Measurements from ENCODE around the gene ACOXL. TPM values are rescaled to one million over a fixed set of nuclear protein-coding genes. Genes with fewer than 3 reads are reported as not detected.

Gene ACOXL
- polyA plus RNA-seq, 3 donors = 0.35 TPM; not detected in 2

DNA sequence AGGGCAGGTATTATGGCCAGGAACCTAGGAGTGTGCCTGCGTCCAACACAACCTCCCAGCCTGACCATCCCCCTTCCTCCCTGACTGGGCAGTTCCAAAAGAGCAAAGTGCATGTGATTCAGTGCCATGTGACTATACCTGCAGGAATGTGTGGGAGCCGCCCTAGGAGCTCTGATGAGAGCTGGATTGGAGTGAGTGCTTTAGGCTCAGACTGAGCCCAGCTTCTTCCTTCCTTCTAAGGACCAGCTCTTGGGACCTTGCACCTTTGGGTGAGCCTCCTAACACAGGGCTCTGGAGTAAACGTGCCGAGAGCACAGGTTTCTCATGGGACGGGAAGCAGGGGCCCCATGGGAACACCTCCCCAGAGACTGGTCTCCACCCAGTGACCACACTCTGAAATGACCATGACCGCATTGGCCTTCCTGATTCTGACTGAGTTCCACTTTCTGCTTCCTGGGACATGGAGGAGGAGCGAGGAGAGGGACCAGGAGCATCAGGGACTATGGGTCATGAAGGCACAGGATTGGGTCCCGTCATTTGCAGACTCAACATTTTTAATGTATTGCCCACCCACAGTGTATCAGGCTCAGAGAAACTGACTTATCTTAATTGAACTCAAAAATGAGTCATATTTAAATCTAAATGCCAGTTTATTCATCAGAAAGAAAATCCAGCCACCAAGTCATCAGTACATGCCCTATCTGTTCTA, 300.5 kb downstream of the ACOXL start:
- peak overlapping the region; percentile 65 to 85 for H3K4me3 Mint-ChIP-seq
- no peak for TF ChIP-seq CTCF (IDR thresholded peaks at IDR 0.05)
- DNase-seq = peak; percentile 53 to 77 (median 69)
- no peaks in the 10 kb centered on the region for H3K27me3 ChIP-seq (ENCODE audit: control insufficient read depth in 2 of 2, insufficient read depth in 2 of 2, low read length in 2 of 2)
- H3K4me3 ChIP-seq (replicated peaks in 1 of 3; ENCODE audit: low read depth in 2 of 3, low read length in 3 of 3) = peak overlapping the region in 2 of 3 experiments; percentile 4 to 64
- no peaks in the 10 kb centered on the region for H3K9me3 ChIP-seq (replicated peaks in 1 of 2; ENCODE audit: control insufficient read depth in 1 of 2, insufficient read depth in 1 of 2, low read length in 2 of 2)
- peak overlapping the region; percentile 73 for H3K4me2 ChIP-seq (replicated peaks; ENCODE audit: extremely low read depth, low read length, poor library complexity, severe bottlenecking)
- no peaks in the 10 kb centered on the region for H3K36me3 ChIP-seq (replicated peaks in 1 of 2; ENCODE audit: control insufficient read depth in 1 of 2, insufficient read depth in 2 of 2, low read length in 2 of 2)
- peak overlapping the region; percentile 57 for H2AFZ ChIP-seq (ENCODE audit: insufficient read depth, low read depth, low read length, poor library complexity, severe bottlenecking)
- H3K27me3 Mint-ChIP-seq (ENCODE audit: low read depth in 3 of 3) = peaks cover 0 to 1% (median 0%) of the 10 kb centered on the region in 3 donors
- peaks cover 96% of the 10 kb centered on the region for H3K4me1 Mint-ChIP-seq
- peaks cover 0 to 3% of the 10 kb centered on the region in 2 donors for H3K36me3 Mint-ChIP-seq
- peaks cover 86 to 97% of the 10 kb centered on the region in 2 donors for H3K4me1 ChIP-seq (ENCODE audit: control insufficient read depth in 1 of 2, insufficient read depth in 2 of 2, low read length in 2 of 2)
- 14% methylated on average over 4 of the region's 8 CpGs for WGBS (ENCODE audit: insufficient coverage)
- H3K27ac Mint-ChIP-seq = peak overlapping the region; percentile 89 to 96 (median 93)
- H3K9ac ChIP-seq (ENCODE audit: insufficient read depth, low read length, poor library complexity, severe bottlenecking) = peak overlapping the region; percentile 28
- H4K20me1 ChIP-seq (ENCODE audit: insufficient read depth, low read length) = no peaks in the 10 kb centered on the region
- intact Hi-C loops (cut with micrococcal nuclease) = loop anchor here in 1 of 2 donors (5.0 kb wide), 1 partner anchor 36 kb away; no protein-coding TSS in a partner anchor
- H3K9me3 Mint-ChIP-seq = peaks cover 0 to 3% (median under 1%) of the 10 kb centered on the region in 7 donors
- peak overlapping the region; percentile 79 to 84 for H3K27ac ChIP-seq (ENCODE audit: low read depth in 1 of 2, low read length in 2 of 2)
- no peaks in the 10 kb centered on the region for H3K79me2 ChIP-seq (ENCODE audit: insufficient read depth, low read length)

DNA sequence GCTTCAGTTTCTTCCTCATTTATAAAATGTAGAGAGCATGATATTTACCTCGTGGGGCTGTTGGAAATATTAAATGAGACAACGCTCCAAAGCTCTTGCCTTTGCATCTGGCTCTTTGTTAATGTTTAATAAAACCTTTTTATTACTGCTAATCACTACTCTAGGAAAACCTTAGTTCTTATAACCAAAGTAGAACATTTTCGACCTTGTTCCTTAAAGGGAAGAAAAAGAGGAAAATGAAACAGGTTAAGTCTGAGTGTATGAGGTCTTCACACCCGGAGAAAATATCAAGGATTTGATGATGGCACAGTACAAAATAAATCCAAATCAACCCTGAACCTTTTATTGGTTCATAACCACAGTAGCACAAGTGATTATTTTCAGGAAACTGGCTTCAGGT, 301.8 kb downstream of the ACOXL start:
- Histone ChIP-seq H3K4me3 (replicated peaks in 1 of 3; ENCODE audit: low read depth in 2 of 3, low read length in 3 of 3) (no peak overlapping the region), H3K79me2 (ENCODE audit: insufficient read depth, low read length) (no peaks in the 10 kb centered on the region), H3K27me3 (ENCODE audit: control insufficient read depth in 2 of 2, insufficient read depth in 2 of 2, low read length in 2 of 2) (no peaks in the 10 kb centered on the region), H4K20me1 (ENCODE audit: insufficient read depth, low read length) (no peaks in the 10 kb centered on the region), H3K4me1 (ENCODE audit: control insufficient read depth in 1 of 2, insufficient read depth in 2 of 2, low read length in 2 of 2) (peaks cover 77 to 88% of the 10 kb centered on the region in 2 donors), H3K4me2 (replicated peaks; ENCODE audit: extremely low read depth, low read length, poor library complexity, severe bottlenecking) (no peak overlapping the region), H2AFZ (ENCODE audit: insufficient read depth, low read depth, low read length, poor library complexity, severe bottlenecking) (no peak overlapping the region), H3K36me3 (replicated peaks in 1 of 2; ENCODE audit: control insufficient read depth in 1 of 2, insufficient read depth in 2 of 2, low read length in 2 of 2) (no peaks in the 10 kb centered on the region), H3K9me3 (replicated peaks in 1 of 2; ENCODE audit: control insufficient read depth in 1 of 2, insufficient read depth in 1 of 2, low read length in 2 of 2) (no peaks in the 10 kb centered on the region), H3K9ac (ENCODE audit: insufficient read depth, low read length, poor library complexity, severe bottlenecking) (no peak overlapping the region), H3K27ac (ENCODE audit: low read depth in 1 of 2, low read length in 2 of 2) (peak overlapping the region in 1 of 2 donors; percentile 84)
- peak overlapping the region in 6 of 7 donors; percentile 28 to 96 (median 77) for H3K27ac Mint-ChIP-seq
- no peak for TF ChIP-seq CTCF (IDR thresholded peaks at IDR 0.05)
- no peaks in the 10 kb centered on the region for H3K36me3 Mint-ChIP-seq
- intact Hi-C loops (cut with micrococcal nuclease) = loop anchor here in 1 of 2 donors (5.0 kb wide), 1 partner anchor 37 kb away; no protein-coding TSS in a partner anchor
- WGBS (ENCODE audit: insufficient coverage) = no CpG with 5 or more reads among the region's 4 CpGs
- no peaks in the 10 kb centered on the region for H3K9me3 Mint-ChIP-seq
- H3K4me1 Mint-ChIP-seq = peaks cover 87% of the 10 kb centered on the region
- H3K4me3 Mint-ChIP-seq = no peak overlapping the region
- peaks cover 0 to 2% (median 0%) of the 10 kb centered on the region in 3 donors for H3K27me3 Mint-ChIP-seq (ENCODE audit: low read depth in 3 of 3)
- DNase-seq = no peak
